ENCODE measurements around the gene CLCN3. TPM values are rescaled to one million over a fixed set of nuclear protein-coding genes. Genes with fewer than 3 reads are reported as not detected.

The CLCN3 gene
- total RNA-seq, result 21.6 and 26.7 TPM in 2 replicates

DNA sequence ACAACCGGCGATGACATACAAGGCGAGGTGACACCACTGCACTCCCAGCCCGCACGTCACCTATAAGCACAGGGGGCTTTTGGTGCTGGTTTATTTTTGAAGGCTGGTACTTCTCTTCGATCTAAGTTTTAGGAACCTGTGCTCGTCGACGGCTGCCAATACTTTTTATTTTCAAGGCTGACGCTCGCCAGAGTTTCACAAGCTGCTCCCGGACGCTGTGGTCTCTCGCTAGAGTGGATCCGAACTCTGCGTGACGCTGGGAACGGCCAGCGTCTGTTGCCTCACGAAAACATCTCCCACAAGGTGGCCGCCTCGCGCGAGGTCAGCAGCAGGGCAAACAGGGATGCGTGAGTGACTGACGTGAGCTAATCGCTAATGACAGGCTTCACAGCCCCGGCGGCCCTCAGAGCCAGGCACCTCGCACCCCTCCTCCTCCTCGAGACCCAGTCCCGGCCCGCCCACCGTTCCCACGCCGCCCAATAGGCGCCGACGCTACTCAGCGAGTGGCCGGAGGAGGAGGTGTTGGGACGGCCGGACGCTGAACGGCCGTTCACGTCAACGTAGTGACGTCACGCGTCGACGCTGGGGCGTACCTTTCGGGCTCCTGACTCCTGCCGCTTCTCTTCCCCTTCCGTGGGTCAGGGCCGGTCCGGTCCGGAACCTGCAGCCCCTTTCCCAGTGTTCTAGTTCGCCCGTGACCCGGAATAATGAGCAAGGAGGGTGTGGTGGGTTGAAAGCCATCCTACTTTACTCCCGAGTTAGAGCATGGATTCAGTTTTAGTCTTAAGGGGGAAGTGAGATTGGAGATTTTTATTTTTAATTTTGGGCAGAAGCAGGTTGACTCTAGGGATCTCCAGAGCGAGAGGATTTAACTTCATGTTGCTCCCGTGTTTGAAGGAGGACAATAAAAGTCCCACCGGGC, at the start of gene CLCN3:
Gene CLCN3, plus strand, starts transcription at position 621 of the 922 bp plus-strand sequence. CDS start 15,351 bp downstream, outside the sequence.

DNA sequence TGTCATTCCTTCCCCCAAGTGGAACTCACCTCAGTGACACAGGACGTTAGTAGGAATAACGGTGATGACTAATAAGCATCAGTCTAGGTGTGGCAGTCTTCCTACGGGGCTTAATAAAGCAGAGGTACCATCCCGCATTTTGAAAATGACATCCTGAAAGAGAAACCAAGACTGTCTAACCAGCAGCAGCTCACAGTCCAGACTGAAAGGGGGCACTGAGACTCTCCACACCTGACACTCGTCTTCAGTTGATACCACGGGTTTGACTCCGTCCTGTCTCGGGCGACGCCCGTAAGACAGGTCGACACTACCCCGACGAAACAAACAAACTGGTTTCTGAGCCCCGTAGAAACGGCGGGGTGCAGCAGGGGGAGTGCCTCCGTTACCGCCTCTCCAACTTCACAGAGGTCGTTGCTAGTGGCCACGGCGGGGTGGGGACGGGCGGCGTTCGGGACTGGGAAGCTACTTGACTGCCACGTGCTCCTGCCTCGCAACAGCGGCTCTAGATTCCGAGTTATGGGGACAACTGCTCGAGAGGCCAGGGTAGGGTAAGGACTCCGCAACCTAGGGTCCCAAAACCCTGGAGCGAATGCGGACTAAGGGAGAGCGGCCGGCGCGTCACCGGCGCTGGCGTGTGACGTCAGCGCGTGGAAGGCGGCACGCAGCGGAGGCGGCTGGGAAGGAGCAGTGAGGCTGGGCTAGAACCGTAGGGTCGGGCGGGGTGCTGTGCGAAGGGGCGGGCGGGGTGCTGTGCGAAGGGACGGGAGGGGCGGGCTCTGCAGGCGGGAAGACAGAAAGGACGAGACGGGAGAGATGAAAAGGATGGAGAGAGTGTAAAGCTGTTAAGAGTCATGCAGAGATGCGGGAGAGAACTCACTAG, 8.1 kb upstream of the CLCN3 start, which contains the start of gene NEK1:
Gene NEK1, minus strand, starts transcription at position 593 of the 880 bp plus-strand sequence. CDS start 9,953 bp downstream, outside the sequence.

GRCh38 chr4:169757575-169758184, 137.3 kb downstream of the CLCN3 start, which contains the start of gene HPF1:
TSS of gene HPF1 (minus strand) at chr4:169757944. CDS start at chr4:169757877, 67 bp downstream.

Other genes with a start within 250 kb of the CLCN3 start
- 3.3 and 5.3 TPM in 2 replicates for gene NEK1, start 8.0 kb upstream of the CLCN3 start, total RNA-seq
- 16.4 and 31.1 TPM in 2 replicates for gene HPF1, start 137.4 kb downstream of the CLCN3 start, total RNA-seq

All from airway epithelial cell (primary cell).